Esophagus (tissue), 2 donors: ENCODE data around the gene IQGAP1. TPM values are rescaled to one million over a fixed set of nuclear protein-coding genes. Genes with fewer than 3 reads are reported as not detected.

Experiments used
- H3K27ac ChIP-seq, 2 donors: one replicate each; pipeline ENCODE4 v1.5.1; 2013; ENCODE audit warnings: low read depth in 2 of 2, mild to moderate bottlenecking in 2 of 2, inconsistent platforms in 1 of 2, low read length in 1 of 2, moderate library complexity in 1 of 2
- H3K27me3 ChIP-seq, 2 donors: one replicate each; pipeline ENCODE4 v1.6.1; 2013; ENCODE audit warnings: low read length in 2 of 2, control low read depth in 1 of 2, mild to moderate bottlenecking in 1 of 2; ENCODE audit not compliant: insufficient read depth in 2 of 2, control insufficient read depth in 1 of 2
- H3K36me3 ChIP-seq, 2 donors: one replicate each; pipeline ENCODE4 v1.6.1; 2013; ENCODE audit warnings: low read length in 1 of 2; ENCODE audit not compliant: control insufficient read depth in 2 of 2, insufficient read depth in 2 of 2
- H3K4me1 ChIP-seq, 2 donors: one replicate each; pipeline ENCODE4 v1.6.1; 2013; ENCODE audit warnings: low read length in 1 of 2; ENCODE audit not compliant: control insufficient read depth in 2 of 2, insufficient read depth in 2 of 2
- H3K4me3 ChIP-seq, 2 donors: one replicate each; pipeline ENCODE4 v1.5.1; 2013; ENCODE audit warnings: low read length in 2 of 2, mild to moderate bottlenecking in 2 of 2, low read depth in 1 of 2, moderate library complexity in 1 of 2
- H3K9me3 ChIP-seq, 2 donors: one replicate each; pipeline ENCODE4 v1.6.1; 2013; ENCODE audit warnings: mild to moderate bottlenecking in 2 of 2, low read depth in 1 of 2, low read length in 1 of 2, moderate library complexity in 1 of 2; ENCODE audit not compliant: control insufficient read depth in 2 of 2, insufficient read depth in 1 of 2
- WGBS, 2 donors: extraction: QIAGEN DNeasy Blood & Tissue Kit; methylation state at CpG; one replicate each; pipeline ENCODE4 v1.1.7; 2013; 5-methylcytosine and 5-hydroxymethylcytosine counted together
- polyA plus RNA-seq, 2 donors: library from polyadenylated mRNA; stranded (reverse); fragments of 200-250 nt; gene quantifications; one replicate each; pipeline ENCODE4 v1.2.3, GENCODE V29; 2013
- donor health status: healthy with polysubstance abuse.
- donor health status: Bipolar disorder and iron deficiency.

The IQGAP1 gene
- polyA plus RNA-seq, 2 donors = 68.4 to 106 TPM

GRCh38 chr15:90482124-90483011 is 94.3 kb downstream of the IQGAP1 start:
- H3K27me3 ChIP-seq = no peaks in the 10 kb centered on the region
- H3K4me1 ChIP-seq = no peaks in the 10 kb centered on the region
- no peaks in the 10 kb centered on the region for H3K9me3 ChIP-seq
- peak overlapping the region in 1 of 2 donors; percentile 22 for H3K27ac ChIP-seq
- no peak overlapping the region for H3K4me3 ChIP-seq
- WGBS, 2 donors = 54 to 57% methylated on average over 7 of the region's 7 CpGs
- peaks cover 24 to 25% of the 10 kb centered on the region in 2 donors for H3K36me3 ChIP-seq

- Histone ChIP-seq H3K36me3 (peaks cover 24 to 26% of the 10 kb centered on the region in 2 donors), H3K9me3 (no peaks in the 10 kb centered on the region)
- 51 to 84% methylated on average over 1 of the region's 1 CpG for WGBS, 2 donors
Measured at GRCh38 chr15:90483012-90483307, 94.9 kb downstream of the IQGAP1 start.

GRCh38 chr15:90483637-90484036 is 95.6 kb downstream of the IQGAP1 start:
- Histone ChIP-seq H3K4me1 (no peaks in the 10 kb centered on the region), H3K27me3 (no peaks in the 10 kb centered on the region), H3K4me3 (no peak overlapping the region), H3K9me3 (no peaks in the 10 kb centered on the region), H3K36me3 (peaks cover 24 to 25% of the 10 kb centered on the region in 2 donors), H3K27ac (no peak overlapping the region)
- WGBS, 2 donors = 92 to 93% methylated on average over 2 of the region's 2 CpGs

More at GRCh38 chr15:90483012-90483307, 94.9 kb downstream of the IQGAP1 start:
- no peaks in the 10 kb centered on the region for H3K4me1 ChIP-seq
- no peak overlapping the region for H3K4me3 ChIP-seq
- no peak overlapping the region for H3K27ac ChIP-seq
- H3K27me3 ChIP-seq = no peaks in the 10 kb centered on the region

GRCh38 chr15:90487186-90487585 is 99.1 kb downstream of the IQGAP1 start:
- H3K27ac ChIP-seq = no peak overlapping the region
- 93 to 95% methylated on average over 8 of the region's 8 CpGs for WGBS, 2 donors
- H3K9me3 ChIP-seq = no peaks in the 10 kb centered on the region
- peaks cover 27 to 29% of the 10 kb centered on the region in 2 donors for H3K36me3 ChIP-seq
- no peaks in the 10 kb centered on the region for H3K27me3 ChIP-seq
- no peaks in the 10 kb centered on the region for H3K4me1 ChIP-seq
- H3K4me3 ChIP-seq = no peak overlapping the region

GRCh38 chr15:90489514-90489913 is 101.5 kb downstream of the IQGAP1 start:
- no peaks in the 10 kb centered on the region for H3K27me3 ChIP-seq
- H3K4me3 ChIP-seq = no peak overlapping the region
- WGBS, 2 donors = 89% methylated on average over 1 of the region's 1 CpG
- H3K36me3 ChIP-seq = peaks cover 22 to 29% of the 10 kb centered on the region in 2 donors
- H3K27ac ChIP-seq = no peak overlapping the region
- no peaks in the 10 kb centered on the region for H3K4me1 ChIP-seq
- H3K9me3 ChIP-seq = no peaks in the 10 kb centered on the region

- Histone ChIP-seq H3K36me3 (peaks cover 22 to 29% of the 10 kb centered on the region in 2 donors), H3K4me3 (no peak overlapping the region)
- WGBS, 2 donors = 68 to 76% methylated on average over 2 of the region's 2 CpGs
Measured at GRCh38 chr15:90489944-90490343, 101.9 kb downstream of the IQGAP1 start.

GRCh38 chr15:90493647-90494046 is 105.6 kb downstream of the IQGAP1 start:
- H3K4me3 ChIP-seq = no peak overlapping the region
- peaks cover 20 to 21% of the 10 kb centered on the region in 2 donors for H3K36me3 ChIP-seq
- H3K4me1 ChIP-seq = no peaks in the 10 kb centered on the region
- H3K27me3 ChIP-seq = no peaks in the 10 kb centered on the region
- no peak overlapping the region for H3K27ac ChIP-seq
- H3K9me3 ChIP-seq = no peaks in the 10 kb centered on the region

More at GRCh38 chr15:90489944-90490343, 101.9 kb downstream of the IQGAP1 start:
- Histone ChIP-seq H3K4me1 (no peaks in the 10 kb centered on the region), H3K9me3 (no peaks in the 10 kb centered on the region), H3K27ac (no peak overlapping the region), H3K27me3 (no peaks in the 10 kb centered on the region)

- Histone ChIP-seq H3K4me3 (no peak overlapping the region), H3K27me3 (no peaks in the 10 kb centered on the region), H3K36me3 (peaks cover 17 to 29% of the 10 kb centered on the region in 2 donors), H3K27ac (no peak overlapping the region), H3K9me3 (no peaks in the 10 kb centered on the region), H3K4me1 (no peaks in the 10 kb centered on the region)
- 76 to 83% methylated on average over 3 of the region's 3 CpGs for WGBS, 2 donors
Measured at GRCh38 chr15:90495067-90495466, 107.0 kb downstream of the IQGAP1 start.

GRCh38 chr15:90496791-90497190 is 108.7 kb downstream of the IQGAP1 start:
- peaks cover 10 to 18% of the 10 kb centered on the region in 2 donors for H3K36me3 ChIP-seq
- no peak overlapping the region for H3K4me3 ChIP-seq
- H3K4me1 ChIP-seq = no peaks in the 10 kb centered on the region
- no peak overlapping the region for H3K27ac ChIP-seq
- 53 to 64% methylated on average over 3 of the region's 3 CpGs for WGBS, 2 donors
- H3K9me3 ChIP-seq = no peaks in the 10 kb centered on the region
- H3K27me3 ChIP-seq = no peaks in the 10 kb centered on the region

- Histone ChIP-seq H3K9me3 (no peaks in the 10 kb centered on the region), H3K36me3 (peaks cover 10 to 18% of the 10 kb centered on the region in 2 donors), H3K4me1 (no peaks in the 10 kb centered on the region), H3K4me3 (no peak overlapping the region), H3K27ac (no peak overlapping the region), H3K27me3 (no peaks in the 10 kb centered on the region)
- WGBS, 2 donors = 66 to 74% methylated on average over 3 of the region's 3 CpGs
Measured at GRCh38 chr15:90497376-90497775, 109.3 kb downstream of the IQGAP1 start.
